Keratinocyte (primary cell): ENCODE data around the gene TTLL5.

Experiments
- CTCF ChIP-seq, 3 experiments: IDR thresholded peaks in 1 of 3; conservative IDR thresholded peaks in 1 of 3; optimal IDR thresholded peaks in 1 of 3; 2 replicates in 2 of 3; 3 replicates in 1 of 3; pipeline versions ENCODE3 to v1.5.1; 2011; ENCODE audit warnings: low read length in 3 of 3, mild to moderate bottlenecking in 3 of 3, moderate library complexity in 2 of 3, control low read depth in 1 of 3, inconsistent platforms in 1 of 3; ENCODE audit not compliant: insufficient read depth in 2 of 3; ENCODE audit errors: extremely low read depth in 1 of 3
- EZH2 ChIP-seq: IDR thresholded peaks from one replicate; pipeline ENCODE4 v1.6.1; 2012; ENCODE audit warnings: inconsistent platforms, mild to moderate bottlenecking, low read length, moderate library complexity

GRCh38 chr14:75705014-75705413 lies 44.0 kb downstream of the TTLL5 start:
- TF ChIP-seq CTCF (optimal IDR thresholded peaks at IDR 0.05 in 1 of 3, IDR thresholded peaks at IDR 0.05 in 1 of 3, conservative IDR thresholded peaks at IDR 0.05 in 1 of 3; ENCODE audit: extremely low read depth in 1 of 3, insufficient read depth in 2 of 3, low read length in 3 of 3) (no peak), EZH2 (no peak)
